Measurements from ENCODE around the gene SPEG. TPM values are rescaled to one million over a fixed set of nuclear protein-coding genes. Genes with fewer than 3 reads are reported as not detected.
A peak's percentile ranks its signal among the peaks of the same experiment; 100 is the strongest.

SPEG gene
- total RNA-seq, 2 experiments from 2014 or later = 2.1 to 2.3 TPM

DNA sequence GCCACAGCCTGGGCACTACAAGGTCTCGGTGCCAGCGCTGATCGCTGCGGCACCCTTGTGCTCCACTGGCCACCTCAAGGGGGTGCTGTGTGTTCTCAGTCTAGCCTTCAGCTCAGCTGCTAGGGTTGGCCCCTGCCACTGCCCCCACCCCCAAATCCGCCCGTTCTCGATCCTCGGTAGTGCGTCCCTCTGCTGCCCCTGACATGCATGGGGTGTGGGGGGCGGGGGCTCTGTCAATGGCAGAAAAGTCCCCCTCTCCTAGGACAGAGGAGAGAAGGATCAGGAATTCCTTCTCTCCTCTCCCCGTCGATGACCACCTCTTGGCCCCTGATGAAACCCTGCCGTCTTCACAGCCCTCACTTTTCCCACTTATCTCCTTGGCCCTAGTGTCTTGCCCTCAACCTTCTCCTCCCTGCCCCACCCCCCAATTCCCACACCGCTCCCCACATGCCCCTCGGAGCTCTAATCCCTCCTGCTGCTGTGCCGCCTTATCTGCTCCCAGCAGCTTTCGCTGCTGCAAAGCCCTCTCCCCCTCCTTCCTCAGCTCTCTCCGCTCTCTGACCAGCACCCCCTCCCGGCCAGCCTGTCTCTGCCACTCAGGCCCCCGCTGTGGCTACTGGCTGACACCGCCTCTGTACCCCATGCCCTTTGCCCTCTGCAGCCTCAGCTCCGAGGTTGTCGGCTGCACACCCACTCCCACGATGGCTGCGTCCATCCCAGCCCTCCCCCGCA, 75.3 kb downstream of the SPEG start:
- Mint-ChIP-seq H3K27me3 (peaks cover 44% of the 10 kb centered on the region), H3K27ac (no peak overlapping the region), H3K4me1 (ENCODE audit: low read depth) (peaks cover 18% of the 10 kb centered on the region), H3K4me3 (no peak overlapping the region), H3K36me3 (ENCODE audit: low read depth) (peaks cover 15% of the 10 kb centered on the region), H3K9me3 (no peaks in the 10 kb centered on the region)
- CTCF ChIA-PET = interaction anchor here (0.7 to 7.2 kb wide), 17 partner anchors 10 to 172 kb away, joined by 3 to 86 read pairs (median 7); partner anchors contain the start of gene GMPPA
- TF ChIP-seq, protein P1, sequence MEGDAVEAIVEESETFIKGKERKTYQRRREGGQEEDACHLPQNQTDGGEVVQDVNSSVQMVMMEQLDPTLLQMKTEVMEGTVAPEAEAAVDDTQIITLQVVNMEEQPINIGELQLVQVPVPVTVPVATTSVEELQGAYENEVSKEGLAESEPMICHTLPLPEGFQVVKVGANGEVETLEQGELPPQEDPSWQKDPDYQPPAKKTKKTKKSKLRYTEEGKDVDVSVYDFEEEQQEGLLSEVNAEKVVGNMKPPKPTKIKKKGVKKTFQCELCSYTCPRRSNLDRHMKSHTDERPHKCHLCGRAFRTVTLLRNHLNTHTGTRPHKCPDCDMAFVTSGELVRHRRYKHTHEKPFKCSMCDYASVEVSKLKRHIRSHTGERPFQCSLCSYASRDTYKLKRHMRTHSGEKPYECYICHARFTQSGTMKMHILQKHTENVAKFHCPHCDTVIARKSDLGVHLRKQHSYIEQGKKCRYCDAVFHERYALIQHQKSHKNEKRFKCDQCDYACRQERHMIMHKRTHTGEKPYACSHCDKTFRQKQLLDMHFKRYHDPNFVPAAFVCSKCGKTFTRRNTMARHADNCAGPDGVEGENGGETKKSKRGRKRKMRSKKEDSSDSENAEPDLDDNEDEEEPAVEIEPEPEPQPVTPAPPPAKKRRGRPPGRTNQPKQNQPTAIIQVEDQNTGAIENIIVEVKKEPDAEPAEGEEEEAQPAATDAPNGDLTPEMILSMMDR (IDR thresholded peaks at IDR 0.05) = peak; percentile 53
- intact Hi-C loops (cut with micrococcal nuclease) = no loop called here
- peak; percentile 89 for ATAC-seq
- DNase-seq = peak; percentile 69
- POLR2A ChIA-PET = interaction anchor here (0.7 to 1.0 kb wide), 3 partner anchors 9 to 12 kb away, joined by 3 to 4 read pairs (median 3); no protein-coding TSS in a partner anchor

DNA sequence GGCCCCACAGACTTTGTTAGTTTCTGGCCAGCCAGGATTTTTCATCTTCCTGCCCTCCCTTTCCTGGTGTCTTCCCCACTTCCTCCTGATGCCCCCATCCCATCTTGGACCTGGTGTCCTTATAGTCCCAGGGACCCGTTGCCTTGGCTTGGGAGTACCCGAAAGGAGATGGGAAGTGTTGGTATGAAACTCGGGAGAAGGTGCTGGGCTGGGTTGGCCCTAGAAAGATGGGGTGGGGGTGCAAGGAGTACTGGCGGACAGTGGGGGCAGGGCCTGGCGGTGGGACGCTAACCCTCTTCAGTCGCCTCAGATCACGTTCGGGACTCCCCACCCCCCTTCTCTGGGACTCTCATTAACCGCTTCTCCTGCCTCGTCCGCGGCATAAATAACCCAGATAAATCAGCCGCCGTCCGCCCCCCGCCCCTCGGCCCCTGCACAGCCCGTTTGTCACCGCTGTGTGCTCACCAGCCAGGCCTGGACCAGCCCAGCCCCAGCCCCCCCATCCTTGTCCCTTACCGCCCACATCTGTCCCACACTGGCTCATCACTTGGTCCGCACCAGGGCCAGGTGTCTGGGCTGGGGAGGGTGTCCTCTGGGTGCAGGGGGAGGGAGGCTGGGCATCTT, 76.0 kb downstream of the SPEG start:
- no peak for ATAC-seq
- Mint-ChIP-seq H3K4me1 (ENCODE audit: low read depth) (peaks cover 18% of the 10 kb centered on the region), H3K36me3 (ENCODE audit: low read depth) (peaks cover 9% of the 10 kb centered on the region), H3K4me3 (no peak overlapping the region), H3K27me3 (peaks cover 50% of the 10 kb centered on the region), H3K27ac (no peak overlapping the region), H3K9me3 (no peaks in the 10 kb centered on the region)
- intact Hi-C loops (cut with micrococcal nuclease) = no loop called here
- DNase-seq = no peak
- TF ChIP-seq, protein P1 (IDR thresholded peaks at IDR 0.05) = no peak
- ChIA-PET CTCF (interaction anchor here (0.8 to 7.2 kb wide), 14 partner anchors 10 to 515 kb away, joined by 3 to 86 read pairs (median 8); partner anchors contain the start of gene GMPPA), POLR2A (interaction anchor here (1.0 to 1.4 kb wide), 2 partner anchors 8 to 12 kb away, joined by 4 read pairs; partner anchors contain the start of gene GMPPA)

DNA sequence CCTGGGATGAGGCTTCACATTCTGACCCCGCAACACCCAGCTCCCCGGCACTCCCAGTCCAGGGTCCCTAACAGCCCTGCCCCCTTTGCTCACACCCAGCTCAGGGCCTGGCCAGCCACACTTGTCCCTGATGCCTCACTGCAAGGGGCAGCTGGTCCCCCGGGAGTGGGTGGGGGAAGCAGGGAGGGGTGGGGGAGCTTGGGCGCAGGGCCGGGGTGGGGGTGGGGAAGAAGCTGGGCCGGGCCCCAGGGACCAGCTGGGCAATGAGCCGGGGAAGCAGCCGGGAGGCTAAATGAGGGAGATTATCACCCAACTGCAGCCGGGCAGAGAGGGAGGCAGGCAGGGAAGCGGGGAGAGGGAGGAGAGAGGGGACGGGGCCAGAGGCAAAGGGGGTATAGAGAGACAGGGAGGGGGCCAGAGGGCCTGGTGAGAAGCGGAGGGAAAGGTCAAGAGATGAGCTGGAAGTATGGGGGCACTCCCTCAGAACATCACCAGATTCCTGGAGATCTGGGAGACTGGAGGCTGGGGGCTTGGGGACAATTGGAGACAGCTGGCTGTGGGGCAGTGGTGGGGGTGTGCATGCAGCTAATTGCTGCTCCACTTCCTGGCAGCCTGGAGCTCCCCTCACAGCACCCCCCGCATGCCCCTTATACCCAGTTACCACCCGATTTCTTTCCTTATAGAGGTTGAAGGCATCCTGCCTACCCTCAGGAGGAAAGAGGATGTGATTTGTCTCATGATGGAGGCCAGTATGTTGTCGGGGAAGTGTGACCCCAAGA, 77.1 kb downstream of the SPEG start:
- peaks cover 61% of the 10 kb centered on the region for H3K27me3 Mint-ChIP-seq
- ATAC-seq (no peak), DNase-seq (no peak)
- CTCF ChIA-PET = interaction anchor here (1.1 to 7.2 kb wide), 5 partner anchors 9 to 516 kb away, joined by 3 to 86 read pairs (median 15); partner anchors contain the start of gene GMPPA
- H3K36me3 Mint-ChIP-seq (ENCODE audit: low read depth) = peaks cover under 1% of the 10 kb centered on the region
- intact Hi-C loops (cut with micrococcal nuclease) = no loop called here
- no peak overlapping the region for H3K27ac Mint-ChIP-seq
- H3K9me3 Mint-ChIP-seq = no peaks in the 10 kb centered on the region
- no peak overlapping the region for H3K4me3 Mint-ChIP-seq
- TF ChIP-seq, protein P1 (IDR thresholded peaks at IDR 0.05) = no peak
- POLR2A ChIA-PET = interaction anchor here (1.4 kb wide), 1 partner anchor 13 kb away, joined by 4 read pairs; the partner anchor contains the start of gene GMPPA
- H3K4me1 Mint-ChIP-seq (ENCODE audit: low read depth) = peaks cover 18% of the 10 kb centered on the region

DNA sequence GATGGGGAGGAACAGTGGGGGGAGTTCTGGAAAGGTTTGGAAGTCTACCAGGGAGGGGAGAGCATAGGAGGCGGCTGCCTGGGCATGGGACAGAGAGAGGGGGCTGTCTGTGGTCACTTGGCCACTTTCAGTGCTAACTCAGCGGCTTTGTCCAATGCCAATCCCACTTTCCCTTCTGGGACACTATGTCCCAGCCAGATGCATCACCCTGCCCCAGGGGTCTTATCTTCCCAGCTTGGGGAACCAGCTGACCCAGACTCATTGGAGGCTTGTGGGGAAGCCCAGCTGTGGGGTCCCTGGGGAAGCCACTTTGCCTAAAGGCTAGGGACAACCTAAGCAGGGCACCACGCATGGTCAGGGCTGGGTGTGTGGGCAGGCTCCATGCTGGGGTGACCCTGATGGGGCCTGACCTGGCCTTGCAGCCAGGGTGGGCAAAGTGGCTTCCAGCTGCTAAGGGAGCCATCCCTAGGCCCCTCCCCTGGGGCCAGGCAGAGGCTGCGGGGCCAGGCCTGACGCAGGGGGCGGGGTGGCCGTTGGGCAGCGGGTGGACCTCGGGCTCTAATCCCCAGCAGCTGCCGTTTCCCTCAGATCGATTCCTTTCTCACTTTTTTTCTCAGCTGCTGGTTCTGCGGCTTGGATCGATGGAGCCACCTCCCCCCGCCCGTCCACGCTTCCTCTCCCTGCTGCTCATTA, 78.0 kb downstream of the SPEG start:
- ATAC-seq = no peak
- TF ChIP-seq, protein P1 (IDR thresholded peaks at IDR 0.05) = no peak
- DNase-seq = no peak
- intact Hi-C loops (cut with micrococcal nuclease) = no loop called here
- no peak overlapping the region for H3K4me3 Mint-ChIP-seq
- ChIA-PET POLR2A (no interaction called here), CTCF (interaction anchor here (1.5 to 7.2 kb wide), 3 partner anchors 8 to 17 kb away, joined by 7 to 86 read pairs (median 7); partner anchors contain the start of gene GMPPA)
- peaks cover 69% of the 10 kb centered on the region for H3K27me3 Mint-ChIP-seq
- H3K4me1 Mint-ChIP-seq (ENCODE audit: low read depth) = peaks cover 18% of the 10 kb centered on the region
- H3K36me3 Mint-ChIP-seq (ENCODE audit: low read depth) = no peaks in the 10 kb centered on the region
- no peak overlapping the region for H3K27ac Mint-ChIP-seq
- H3K9me3 Mint-ChIP-seq = no peaks in the 10 kb centered on the region

Measured in activated CD8-positive, alpha-beta T cell treated with anti-CD3 and anti-CD28 coated beads for 36 hours (primary cell).